Uterus (tissue), 2 donors: ENCODE data around the gene CKM.

ENCODE experiments used
- CTCF ChIP-seq, 4 experiments: fragments of 200-600 bp in 2 of 4; fragments of 450-650 bp in 2 of 4; sonication (generic) in 2 of 4; IDR thresholded peaks; one replicate each; pipeline ENCODE4 v1.5.1; 2016 to 2019; ENCODE audit warnings: antibody characterized with exemption in 4 of 4, mild to moderate bottlenecking in 2 of 4, moderate library complexity in 1 of 4
- POLR2A ChIP-seq, 2 donors: fragments of 450-650 bp; IDR thresholded peaks; one replicate each; pipeline ENCODE4 v1.6.1; 2016; ENCODE audit warnings: antibody characterized with exemption in 2 of 2, mild to moderate bottlenecking in 1 of 2, moderate library complexity in 1 of 2

GRCh38 chr19:45352062-45352461 lies 29.4 kb upstream of the CKM start:
- no peak for TF ChIP-seq CTCF (IDR thresholded peaks at IDR 0.05)
- no peak for TF ChIP-seq POLR2A (IDR thresholded peaks at IDR 0.05)
